ENCODE measurements around the gene CNTFR. TPM values are rescaled to one million over a fixed set of nuclear protein-coding genes. Genes with fewer than 3 reads are reported as not detected.

Gene CNTFR
- total and polyA plus RNA-seq, 4 experiments from 2014 or later: not detected

GRCh38 chr9:34571481-34571810 is 18.1 kb downstream of the CNTFR start:
- Mint-ChIP-seq H3K9me3 (no peaks in the 10 kb centered on the region), H3K27ac (no peak overlapping the region), H3K36me3 (no peaks in the 10 kb centered on the region), H3K4me1 (peaks cover 0 to 7% (median 0%) of the 10 kb centered on the region in 4 donors), H3K4me3 (no peak overlapping the region), H3K27me3 (peaks cover 32 to 48% of the 10 kb centered on the region in 2 donors)
- H3K9me3 ChIP-seq (ENCODE audit: control insufficient read depth in 1 of 2, low read length in 2 of 2): no peaks in the 10 kb centered on the region
- no peak overlapping the region for H3K4me3 ChIP-seq (ENCODE audit: low read length in 2 of 2)
- intact Hi-C loops (cut with micrococcal nuclease): no loop called here
- POLR2A ChIA-PET (ENCODE audit: partially characterized antibody): no interaction called here
- no peaks in the 10 kb centered on the region for H3K36me3 ChIP-seq (ENCODE audit: insufficient read depth, low read length)
- H3K27ac ChIP-seq (ENCODE audit: low read depth, low read length): no peak overlapping the region
- H3K4me1 ChIP-seq (ENCODE audit: insufficient read depth, low read length): no peaks in the 10 kb centered on the region
- DNase-seq: no peak
- CTCF ChIA-PET (ENCODE audit: partially characterized antibody): no interaction called here
- no peaks in the 10 kb centered on the region for H3K27me3 ChIP-seq (ENCODE audit: insufficient read depth, low read length)

- Histone ChIP-seq H3K27ac (ENCODE audit: low read depth, low read length) (no peak overlapping the region), H3K9me3 (ENCODE audit: control insufficient read depth in 1 of 2, low read length in 2 of 2) (no peaks in the 10 kb centered on the region), H3K4me1 (ENCODE audit: insufficient read depth, low read length) (no peaks in the 10 kb centered on the region), H3K4me3 (ENCODE audit: low read length in 2 of 2) (no peak overlapping the region), H3K27me3 (ENCODE audit: insufficient read depth, low read length) (no peaks in the 10 kb centered on the region), H3K36me3 (ENCODE audit: insufficient read depth, low read length) (no peaks in the 10 kb centered on the region)
- ChIA-PET POLR2A (ENCODE audit: partially characterized antibody) (no interaction called here), CTCF (ENCODE audit: partially characterized antibody) (interaction anchor here (0.6 kb wide), 1 partner anchor 1333 kb away, joined by 3 read pairs; no protein-coding TSS in a partner anchor)
- peaks cover 27 to 45% of the 10 kb centered on the region in 2 donors for H3K27me3 Mint-ChIP-seq
- intact Hi-C loops (cut with micrococcal nuclease): no loop called here
- no peaks in the 10 kb centered on the region for H3K36me3 Mint-ChIP-seq
- no peak overlapping the region for H3K27ac Mint-ChIP-seq
- H3K4me1 Mint-ChIP-seq: peaks cover 0 to 2% (median 0%) of the 10 kb centered on the region in 4 donors
- no peak for DNase-seq
- H3K9me3 Mint-ChIP-seq: no peaks in the 10 kb centered on the region
- H3K4me3 Mint-ChIP-seq: no peak overlapping the region
These were observed 18.6 kb downstream of the CNTFR start for GRCh38 chr9:34570809-34571480.

- Histone ChIP-seq H3K9me3 (ENCODE audit: control insufficient read depth in 1 of 2, low read length in 2 of 2) (no peaks in the 10 kb centered on the region), H3K4me3 (ENCODE audit: low read length in 2 of 2) (no peak overlapping the region), H3K27me3 (ENCODE audit: insufficient read depth, low read length) (no peaks in the 10 kb centered on the region), H3K27ac (ENCODE audit: low read depth, low read length) (no peak overlapping the region), H3K36me3 (ENCODE audit: insufficient read depth, low read length) (no peaks in the 10 kb centered on the region), H3K4me1 (ENCODE audit: insufficient read depth, low read length) (no peaks in the 10 kb centered on the region)
- no peaks in the 10 kb centered on the region for H3K4me1 Mint-ChIP-seq
- H3K27me3 Mint-ChIP-seq: peaks cover 25 to 46% of the 10 kb centered on the region in 2 donors
- H3K27ac Mint-ChIP-seq: no peak overlapping the region
- H3K4me3 Mint-ChIP-seq: no peak overlapping the region
- no peak for DNase-seq
- POLR2A ChIA-PET (ENCODE audit: partially characterized antibody): no interaction called here
- no peaks in the 10 kb centered on the region for H3K36me3 Mint-ChIP-seq
- intact Hi-C loops (cut with micrococcal nuclease): no loop called here
- H3K9me3 Mint-ChIP-seq: no peaks in the 10 kb centered on the region
- CTCF ChIA-PET (ENCODE audit: partially characterized antibody): interaction anchor here (0.6 kb wide), 1 partner anchor 1333 kb away, joined by 3 read pairs; no protein-coding TSS in a partner anchor
These were observed 19.1 kb downstream of the CNTFR start for GRCh38 chr9:34570376-34570775.

- Mint-ChIP-seq H3K4me1 (no peaks in the 10 kb centered on the region), H3K27ac (no peak overlapping the region), H3K9me3 (no peaks in the 10 kb centered on the region), H3K27me3 (peaks cover 23 to 46% of the 10 kb centered on the region in 2 donors), H3K4me3 (no peak overlapping the region), H3K36me3 (no peaks in the 10 kb centered on the region)
- Histone ChIP-seq H3K4me1 (ENCODE audit: insufficient read depth, low read length) (no peaks in the 10 kb centered on the region), H3K4me3 (ENCODE audit: low read length in 2 of 2) (no peak overlapping the region), H3K36me3 (ENCODE audit: insufficient read depth, low read length) (no peaks in the 10 kb centered on the region), H3K27me3 (ENCODE audit: insufficient read depth, low read length) (no peaks in the 10 kb centered on the region), H3K27ac (ENCODE audit: low read depth, low read length) (no peak overlapping the region), H3K9me3 (ENCODE audit: control insufficient read depth in 1 of 2, low read length in 2 of 2) (no peaks in the 10 kb centered on the region)
- ChIA-PET CTCF (ENCODE audit: partially characterized antibody) (no interaction called here), POLR2A (ENCODE audit: partially characterized antibody) (no interaction called here)
- intact Hi-C loops (cut with micrococcal nuclease): no loop called here
- no peak for DNase-seq
These were observed 20.8 kb downstream of the CNTFR start for GRCh38 chr9:34568774-34569173.

- H3K36me3 ChIP-seq (ENCODE audit: insufficient read depth, low read length): no peaks in the 10 kb centered on the region
- H3K4me3 ChIP-seq (ENCODE audit: low read length in 2 of 2): no peak overlapping the region
- ChIA-PET POLR2A (ENCODE audit: partially characterized antibody) (no interaction called here), CTCF (ENCODE audit: partially characterized antibody) (no interaction called here)
- H3K27ac ChIP-seq (ENCODE audit: low read depth, low read length): no peak overlapping the region
- Mint-ChIP-seq H3K4me1 (peaks cover 0 to 2% (median 0%) of the 10 kb centered on the region in 4 donors), H3K36me3 (no peaks in the 10 kb centered on the region), H3K9me3 (peaks cover 0 to under 1% (median 0%) of the 10 kb centered on the region in 8 donors), H3K27me3 (peaks cover 20 to 51% of the 10 kb centered on the region in 2 donors), H3K27ac (no peak overlapping the region), H3K4me3 (no peak overlapping the region)
- H3K9me3 ChIP-seq (ENCODE audit: control insufficient read depth in 1 of 2, low read length in 2 of 2): no peaks in the 10 kb centered on the region
- intact Hi-C loops (cut with micrococcal nuclease): no loop called here
- no peaks in the 10 kb centered on the region for H3K4me1 ChIP-seq (ENCODE audit: insufficient read depth, low read length)
- DNase-seq: no peak
- H3K27me3 ChIP-seq (ENCODE audit: insufficient read depth, low read length): no peaks in the 10 kb centered on the region
These were observed 21.4 kb downstream of the CNTFR start for GRCh38 chr9:34568133-34568532.

- Mint-ChIP-seq H3K4me3 (no peak overlapping the region), H3K27me3 (peaks cover 20 to 53% of the 10 kb centered on the region in 2 donors), H3K9me3 (peaks cover 0 to 11% (median under 1%) of the 10 kb centered on the region in 8 donors), H3K4me1 (peaks cover 0 to 2% (median 0%) of the 10 kb centered on the region in 4 donors), H3K27ac (no peak overlapping the region), H3K36me3 (no peaks in the 10 kb centered on the region)
- Histone ChIP-seq H3K27ac (ENCODE audit: low read depth, low read length) (no peak overlapping the region), H3K36me3 (ENCODE audit: insufficient read depth, low read length) (no peaks in the 10 kb centered on the region), H3K27me3 (ENCODE audit: insufficient read depth, low read length) (no peaks in the 10 kb centered on the region), H3K4me3 (ENCODE audit: low read length in 2 of 2) (no peak overlapping the region), H3K4me1 (ENCODE audit: insufficient read depth, low read length) (no peaks in the 10 kb centered on the region), H3K9me3 (ENCODE audit: control insufficient read depth in 1 of 2, low read length in 2 of 2) (no peaks in the 10 kb centered on the region)
- ChIA-PET POLR2A (ENCODE audit: partially characterized antibody) (no interaction called here), CTCF (ENCODE audit: partially characterized antibody) (no interaction called here)
- intact Hi-C loops (cut with micrococcal nuclease): no loop called here
- no peak for DNase-seq
These were observed 22.6 kb downstream of the CNTFR start for GRCh38 chr9:34566972-34567371.

- Histone ChIP-seq H3K36me3 (ENCODE audit: insufficient read depth, low read length) (no peaks in the 10 kb centered on the region), H3K4me1 (ENCODE audit: insufficient read depth, low read length) (no peaks in the 10 kb centered on the region), H3K27ac (ENCODE audit: low read depth, low read length) (no peak overlapping the region), H3K4me3 (ENCODE audit: low read length in 2 of 2) (no peak overlapping the region), H3K9me3 (ENCODE audit: control insufficient read depth in 1 of 2, low read length in 2 of 2) (no peaks in the 10 kb centered on the region), H3K27me3 (ENCODE audit: insufficient read depth, low read length) (no peaks in the 10 kb centered on the region)
- no peak overlapping the region for H3K27ac Mint-ChIP-seq
- DNase-seq: no peak
- H3K9me3 Mint-ChIP-seq: peaks cover 0 to 16% (median 2%) of the 10 kb centered on the region in 8 donors
- intact Hi-C loops (cut with micrococcal nuclease): no loop called here
- no peak overlapping the region for H3K4me3 Mint-ChIP-seq
- ChIA-PET CTCF (ENCODE audit: partially characterized antibody) (no interaction called here), POLR2A (ENCODE audit: partially characterized antibody) (no interaction called here)
- H3K27me3 Mint-ChIP-seq: peaks cover 20 to 53% of the 10 kb centered on the region in 2 donors
- H3K4me1 Mint-ChIP-seq: peaks cover 0 to 2% (median 0%) of the 10 kb centered on the region in 4 donors
- H3K36me3 Mint-ChIP-seq: no peaks in the 10 kb centered on the region
These were observed 23.2 kb downstream of the CNTFR start for GRCh38 chr9:34566322-34566721.

Data from CD4-positive, alpha-beta memory T cell (primary cell).